NCI-H345 treated with DMSO at 0.1 percent for 48 hours (cell line): ENCODE data around the gene TNFRSF18.
"Not testable (repeated sequence)": the region's sequence is repeated elsewhere in the genome, so short reads cannot be mapped to it uniquely, and the experiment has no call there.

Source experiments
- DNase-seq: peaks from one replicate; lab custom pipeline; 2025; ENCODE audit not compliant: unreplicated experiment; lab: John Stamatoyannopoulos, UW

Gene TNFRSF18

GRCh38 chr1:1199141-1199960, 7.0 kb downstream of the TNFRSF18 start:
- no peak for DNase-seq

- no peak for DNase-seq
These were observed 7.8 kb downstream of the TNFRSF18 start for GRCh38 chr1:1198423-1199140.

DNA sequence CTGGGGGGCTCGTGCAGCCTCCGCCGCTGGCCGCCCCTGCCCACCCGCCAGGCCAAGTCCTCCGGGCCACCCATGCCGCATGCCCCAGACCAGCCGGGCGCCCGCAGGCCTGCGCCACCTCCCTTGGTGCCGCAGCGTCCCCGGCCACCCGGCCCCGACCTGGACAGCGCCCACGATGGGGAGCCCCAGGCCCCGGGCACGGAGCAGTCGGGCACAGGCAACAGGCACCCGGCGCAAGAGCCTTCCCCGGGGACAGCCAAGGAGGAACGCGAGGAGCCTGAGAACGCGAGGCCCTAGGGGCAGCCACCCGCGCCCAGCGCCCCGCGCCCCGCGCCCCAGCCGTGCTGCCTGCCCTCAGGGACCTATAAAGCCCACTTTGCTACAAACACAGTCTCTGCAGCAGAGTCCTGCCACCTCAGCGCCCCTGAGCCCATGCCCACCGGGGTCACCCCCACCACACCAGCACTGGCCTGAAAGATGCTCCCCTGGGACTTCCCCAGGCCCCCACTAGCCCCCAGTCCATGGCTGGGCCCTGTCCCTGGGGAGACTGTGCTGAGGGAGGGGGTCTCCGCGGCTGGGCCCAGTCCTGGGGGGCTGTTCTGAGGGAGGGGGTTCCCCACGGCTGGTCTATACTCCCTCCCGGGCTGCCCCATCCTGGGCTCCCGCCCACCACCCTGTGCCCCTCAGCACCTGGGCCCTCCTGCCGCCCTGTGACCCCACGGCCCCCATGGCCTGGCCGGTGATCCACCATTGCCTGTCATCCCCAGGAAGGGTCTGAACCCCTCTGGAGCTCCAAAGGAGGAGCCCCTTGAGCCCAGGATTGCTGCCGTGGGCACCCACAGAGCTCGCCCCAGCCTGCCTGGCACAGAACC, 8.6 kb downstream of the TNFRSF18 start:
- DNase-seq: no peak

DNA sequence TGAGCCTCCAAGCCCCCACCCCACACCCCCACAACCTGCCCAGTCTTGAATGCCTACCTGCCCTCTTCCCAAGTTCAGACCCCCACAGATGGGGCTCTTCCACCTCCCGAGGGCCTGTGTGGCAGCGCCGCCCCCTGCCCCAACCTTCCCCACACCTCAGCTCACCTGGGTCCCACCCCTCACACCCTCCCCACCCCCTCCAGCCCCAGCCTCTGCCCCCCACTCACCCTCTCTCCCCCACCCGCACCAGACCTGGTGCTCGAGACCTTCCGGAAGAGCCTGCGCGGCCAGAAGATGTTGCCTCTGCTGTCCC, 9.2 kb downstream of the TNFRSF18 start:
- DNase-seq: no peak

DNA sequence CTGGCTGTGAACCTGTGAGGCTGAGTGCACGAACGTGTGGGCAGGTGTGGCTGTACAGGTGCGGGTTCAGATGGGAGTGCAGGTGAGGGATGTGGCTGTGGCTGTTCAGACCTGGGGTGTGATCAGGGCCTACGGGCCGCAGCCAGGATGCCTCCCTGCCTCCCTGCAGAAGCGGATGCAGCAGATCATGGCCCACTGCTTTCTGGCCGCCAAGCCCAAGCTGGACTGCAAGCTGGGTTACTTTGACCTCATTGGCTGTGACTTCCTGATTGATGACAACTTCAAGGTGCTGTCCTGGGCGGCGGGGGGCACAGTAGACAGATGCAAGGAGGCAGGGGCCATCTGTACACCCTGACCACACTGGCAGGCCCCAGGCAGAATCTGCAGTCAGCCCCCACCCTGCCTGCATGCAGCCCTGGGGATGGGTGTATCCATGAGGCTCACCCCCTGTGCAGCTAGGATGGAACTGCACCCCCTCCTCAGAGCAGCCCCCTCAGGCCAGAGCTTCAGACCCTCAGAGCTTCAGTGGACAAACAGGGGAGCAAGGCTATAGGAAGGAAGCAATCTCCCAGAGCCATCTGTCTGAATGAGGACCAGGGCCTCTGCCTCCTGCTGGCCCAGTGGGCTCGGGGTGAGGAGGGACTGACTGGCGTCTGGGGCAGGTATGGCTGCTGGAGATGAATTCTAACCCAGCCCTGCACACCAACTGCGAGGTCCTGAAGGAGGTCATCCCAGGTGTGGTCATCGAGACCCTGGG, 9.8 kb downstream of the TNFRSF18 start:
- DNase-seq: no peak

DNA sequence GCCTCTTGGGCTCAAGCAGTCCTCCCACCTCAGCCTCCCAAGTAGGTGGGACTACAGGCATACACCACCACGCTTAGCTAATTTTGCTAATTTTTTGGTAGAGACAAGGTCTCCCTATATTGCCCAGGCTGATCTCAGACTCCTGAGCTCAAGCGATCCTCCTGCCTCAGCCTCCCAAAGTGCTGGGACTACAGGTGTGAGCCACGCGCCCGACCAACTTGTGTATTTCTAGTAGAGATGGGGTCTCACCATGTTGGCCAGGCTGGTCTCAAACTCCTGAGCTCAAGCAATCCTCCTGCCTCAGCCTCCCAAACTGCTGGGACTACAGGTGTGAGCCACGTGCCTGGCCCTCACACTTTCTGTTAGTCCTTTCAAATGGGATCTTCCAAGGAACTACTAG, 10.7 kb downstream of the TNFRSF18 start:
- not testable (repeated sequence) for DNase-seq

DNA sequence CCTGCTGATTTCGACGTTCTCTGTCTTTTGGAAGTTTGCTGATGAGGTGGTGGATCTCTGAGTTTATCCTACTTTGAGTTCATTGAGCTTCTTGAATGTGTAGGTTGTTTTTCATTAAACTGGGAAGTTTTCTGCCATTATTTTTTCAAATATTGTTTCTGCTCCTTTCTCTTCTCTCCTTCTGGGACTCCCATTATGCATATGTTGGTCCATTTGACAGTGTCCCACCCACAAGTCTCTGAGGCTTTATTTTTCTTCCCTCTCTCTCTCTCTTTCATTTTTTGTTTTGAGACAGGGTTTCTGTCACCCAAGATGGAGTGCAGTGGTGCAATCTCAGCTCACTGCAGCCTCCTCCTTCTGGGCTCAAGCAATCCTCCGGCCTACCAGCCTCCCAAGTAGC, 11.7 kb downstream of the TNFRSF18 start:
- DNase-seq: no peak

GRCh38 chr1:1191734-1192133, 14.7 kb downstream of the TNFRSF18 start:
- DNase-seq: no peak

DNA sequence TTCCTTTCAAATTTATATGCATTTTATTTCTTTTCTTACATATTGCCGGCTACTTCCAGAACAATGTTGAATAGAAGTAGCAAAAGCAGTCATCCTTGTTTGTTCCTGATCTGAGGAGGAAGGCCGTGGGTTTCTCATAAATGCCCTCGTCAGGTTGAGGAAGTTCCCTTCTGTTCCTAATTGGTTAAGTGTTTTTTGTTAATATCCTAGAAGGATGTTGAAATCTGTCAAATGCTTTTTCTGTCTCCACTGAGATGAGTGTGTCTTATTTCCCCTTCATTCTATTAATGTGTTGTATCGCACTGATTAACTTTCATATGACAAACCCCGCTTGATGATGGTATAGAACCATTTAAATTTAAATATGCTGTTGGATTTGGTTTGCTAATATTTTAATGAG, 17.3 kb downstream of the TNFRSF18 start:
- no peak for DNase-seq

GRCh38 chr1:1187938-1188337, 18.5 kb downstream of the TNFRSF18 start:
- DNase-seq: no peak

- no peak for DNase-seq
These were observed 21.2 kb downstream of the TNFRSF18 start for GRCh38 chr1:1185101-1185765.

- DNase-seq: no peak
These were observed 22.3 kb downstream of the TNFRSF18 start for GRCh38 chr1:1183833-1184775.

DNA sequence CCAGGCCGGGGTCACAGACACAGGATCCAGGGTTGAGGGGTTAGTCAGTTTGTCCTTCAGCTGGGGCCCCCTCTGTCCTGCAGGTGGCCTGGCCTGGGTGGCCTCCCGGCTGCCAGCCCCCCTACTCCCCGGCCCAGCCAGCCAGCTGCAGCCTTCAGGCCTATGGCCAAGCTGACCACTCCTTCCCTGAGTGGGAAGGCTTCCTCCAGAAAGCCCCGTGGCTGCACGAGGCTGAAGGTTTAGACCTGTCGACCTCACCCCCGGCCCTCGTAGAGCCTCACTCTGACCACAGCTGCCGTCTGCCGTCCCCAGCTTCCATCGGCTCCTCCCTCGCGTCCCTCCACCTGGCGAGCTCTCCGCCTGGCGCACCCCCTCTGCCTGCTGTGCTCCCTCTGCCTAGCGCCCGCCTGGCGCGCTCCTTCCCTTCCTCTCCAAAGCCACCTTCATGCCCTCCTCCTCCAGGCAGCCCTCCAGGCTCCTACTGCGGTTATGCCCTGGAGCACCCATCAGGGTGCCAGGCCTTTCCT, 23.1 kb downstream of the TNFRSF18 start:
- DNase-seq: no peak

DNA sequence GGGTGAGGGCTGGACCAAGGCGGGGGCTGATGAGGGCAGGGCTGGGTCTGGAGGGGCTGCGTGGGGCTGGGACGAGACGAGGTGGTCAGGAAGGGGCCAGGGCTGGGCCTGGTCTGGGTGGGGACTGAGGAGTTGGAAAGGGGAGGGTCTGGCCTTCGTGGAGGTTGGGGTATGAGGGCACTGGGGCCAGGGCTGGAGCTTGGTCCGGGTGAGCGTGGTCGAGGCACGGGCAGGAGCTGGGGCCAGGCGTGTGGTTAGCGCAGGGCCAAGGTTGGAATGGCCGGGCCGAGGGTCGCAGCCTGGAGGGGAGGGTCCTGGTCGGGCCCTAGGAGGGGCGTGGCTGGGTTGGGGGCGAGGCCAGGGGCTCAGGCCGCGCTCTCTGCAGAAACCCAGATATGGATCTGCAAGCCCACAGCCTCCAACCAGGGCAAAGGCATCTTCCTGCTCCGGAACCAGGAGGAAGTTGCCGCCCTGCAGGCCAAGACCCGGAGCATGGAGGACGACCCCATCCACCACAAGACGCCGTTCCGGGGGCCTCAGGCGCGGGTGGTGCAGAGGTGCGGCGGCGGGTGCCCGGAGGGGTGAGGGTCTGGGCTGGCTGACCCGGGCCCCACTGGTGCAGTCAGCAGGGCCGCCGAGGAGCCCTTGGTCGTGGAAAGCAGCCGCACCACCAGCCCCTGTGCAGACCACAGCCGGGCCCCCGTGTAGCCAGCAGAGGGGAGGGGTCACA, 23.7 kb downstream of the TNFRSF18 start:
- DNase-seq: no peak

- no peak for DNase-seq
These were observed 24.4 kb downstream of the TNFRSF18 start for GRCh38 chr1:1181938-1182410.

GRCh38 chr1:1181129-1181937, 25.1 kb downstream of the TNFRSF18 start:
- DNase-seq: no peak
